HG03442 (cell line): ENCODE results near the gene PRRG1.
"Not testable (repeated sequence)": the region's sequence is repeated elsewhere in the genome, so short reads cannot be mapped to it uniquely, and the experiment has no call there.

ENCODE experiments used
- ATAC-seq: cut with Tn5 transposase; IDR thresholded peaks from one replicate; pipeline ENCODE4 v1.9.1; 2021; ENCODE audit warnings: mild to moderate bottlenecking, moderate library complexity; ENCODE audit not compliant: unreplicated experiment

The PRRG1 gene

GRCh38 chrX:37349221-37350033 lies at the start of gene PRRG1:
TSS of gene PRRG1 (plus strand) at chrX:37349364. CDS start at chrX:37406250, 56,886 bp downstream.
- ATAC-seq = no peak

DNA sequence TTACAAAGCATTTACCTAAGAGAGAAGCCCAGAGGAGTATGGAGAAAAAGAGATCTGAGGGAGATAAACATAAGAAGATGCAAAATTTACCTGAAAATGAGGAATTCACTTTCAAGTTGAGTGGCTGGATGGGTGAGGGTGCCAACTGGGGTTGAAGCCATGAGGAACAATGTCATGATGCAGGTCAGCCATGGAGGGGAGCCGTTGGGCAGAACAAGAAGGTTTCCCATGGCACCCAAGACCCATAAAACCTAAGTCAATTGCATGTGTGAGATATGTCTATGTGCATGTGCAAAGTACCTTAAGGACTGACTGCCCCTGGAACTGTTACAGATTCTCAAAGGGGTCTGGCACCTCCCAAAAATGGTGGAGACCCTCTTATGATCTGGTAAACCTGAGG lies 46.6 kb upstream of the PRRG1 start:
- ATAC-seq = no peak

DNA sequence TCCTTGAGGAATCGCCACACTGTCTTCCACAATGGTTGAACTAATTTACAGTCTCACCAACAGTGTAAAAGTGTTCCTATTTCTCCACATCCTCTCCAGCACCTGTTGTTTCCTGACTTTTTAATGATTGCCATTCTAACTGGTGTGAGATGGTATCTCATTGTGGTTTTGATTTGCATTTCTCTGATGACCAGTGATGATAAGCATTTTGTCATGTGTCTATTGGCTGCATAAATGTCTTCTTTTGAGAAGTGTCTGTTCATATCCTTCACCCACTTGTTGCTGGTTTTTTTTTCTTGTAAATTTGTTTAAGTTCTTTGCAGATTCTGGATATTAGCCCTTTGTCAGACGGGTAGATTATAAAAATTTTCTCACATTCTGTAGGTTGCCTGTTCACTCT lies 43.9 kb upstream of the PRRG1 start:
- ATAC-seq = not testable (repeated sequence)

- no peak for ATAC-seq
Measured at GRCh38 chrX:37314531-37314930, 34.6 kb upstream of the PRRG1 start.

DNA sequence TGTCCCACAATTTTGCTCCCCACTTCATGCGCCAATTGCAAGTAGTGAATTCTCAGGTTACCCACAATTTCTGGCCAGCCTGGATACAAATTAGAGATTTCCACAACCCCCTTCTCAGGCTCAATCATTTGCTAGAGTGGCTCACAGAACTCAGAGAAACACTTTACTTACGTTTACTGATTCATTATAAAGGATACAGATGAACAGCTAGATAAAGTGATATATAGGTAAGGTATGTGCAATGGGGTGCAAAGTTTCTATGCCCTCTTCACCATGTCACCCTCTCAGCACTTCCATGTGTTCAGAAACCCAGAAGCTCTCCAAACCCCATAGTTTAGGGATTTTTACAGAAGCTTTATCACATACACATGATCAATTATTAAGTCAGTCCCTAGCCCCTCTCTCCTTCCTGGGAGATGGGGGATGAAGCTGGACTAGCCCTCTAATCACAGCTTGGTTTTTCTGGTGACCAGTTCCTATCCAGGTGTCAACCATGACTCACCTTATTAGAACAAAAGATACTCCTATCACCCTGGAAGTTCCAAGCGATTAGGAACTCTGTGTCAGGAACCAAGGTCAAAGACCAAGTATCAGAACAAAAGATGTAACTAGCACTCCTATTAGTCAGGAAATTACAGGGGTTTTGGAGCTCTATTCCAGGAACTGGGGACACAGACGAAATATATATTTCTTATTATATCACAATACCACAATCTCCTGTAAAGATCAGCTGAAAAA lies 33.5 kb upstream of the PRRG1 start:
- no peak for ATAC-seq

- ATAC-seq = no peak
Measured at GRCh38 chrX:37320541-37321203, 28.5 kb upstream of the PRRG1 start.

DNA sequence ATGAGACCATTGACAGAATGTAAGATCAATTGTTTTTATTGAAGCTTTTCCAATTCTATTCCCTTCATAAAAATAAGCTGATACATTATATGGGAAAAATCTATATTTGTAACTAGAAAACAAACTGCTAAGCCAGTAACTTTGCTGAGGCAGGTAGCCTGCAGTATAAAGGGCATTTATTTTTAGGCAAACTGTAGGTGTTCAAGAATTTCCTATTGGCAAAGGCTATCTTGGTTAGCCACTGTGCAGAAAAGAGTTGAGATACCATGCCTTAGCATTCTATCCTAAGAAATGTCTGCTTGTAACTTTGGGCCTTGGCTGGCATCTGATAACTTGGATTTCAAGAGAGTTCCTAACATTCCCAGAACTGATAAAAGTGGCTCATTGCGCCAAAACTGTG lies 18.5 kb upstream of the PRRG1 start:
- ATAC-seq = no peak

GRCh38 chrX:37331546-37331945 lies 17.6 kb upstream of the PRRG1 start:
- no peak for ATAC-seq

DNA sequence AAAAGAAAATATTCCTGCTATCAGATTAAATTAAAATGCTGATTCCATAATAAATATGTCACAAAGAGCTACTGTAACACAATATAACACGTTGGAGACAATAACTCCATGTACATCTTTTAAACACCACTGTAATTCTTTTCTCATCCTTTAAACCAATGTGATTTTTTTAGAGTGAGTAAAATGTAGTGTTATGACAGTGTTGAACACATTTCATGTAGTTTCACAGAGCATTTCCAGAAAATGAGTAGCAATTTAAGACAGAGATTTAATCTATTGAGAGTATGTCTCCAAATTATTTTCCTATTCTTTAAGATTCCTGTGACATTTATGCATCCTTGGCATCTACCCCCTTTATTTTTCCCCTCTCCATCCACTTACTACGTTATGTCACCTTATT lies 17.1 kb upstream of the PRRG1 start:
- no peak for ATAC-seq

DNA sequence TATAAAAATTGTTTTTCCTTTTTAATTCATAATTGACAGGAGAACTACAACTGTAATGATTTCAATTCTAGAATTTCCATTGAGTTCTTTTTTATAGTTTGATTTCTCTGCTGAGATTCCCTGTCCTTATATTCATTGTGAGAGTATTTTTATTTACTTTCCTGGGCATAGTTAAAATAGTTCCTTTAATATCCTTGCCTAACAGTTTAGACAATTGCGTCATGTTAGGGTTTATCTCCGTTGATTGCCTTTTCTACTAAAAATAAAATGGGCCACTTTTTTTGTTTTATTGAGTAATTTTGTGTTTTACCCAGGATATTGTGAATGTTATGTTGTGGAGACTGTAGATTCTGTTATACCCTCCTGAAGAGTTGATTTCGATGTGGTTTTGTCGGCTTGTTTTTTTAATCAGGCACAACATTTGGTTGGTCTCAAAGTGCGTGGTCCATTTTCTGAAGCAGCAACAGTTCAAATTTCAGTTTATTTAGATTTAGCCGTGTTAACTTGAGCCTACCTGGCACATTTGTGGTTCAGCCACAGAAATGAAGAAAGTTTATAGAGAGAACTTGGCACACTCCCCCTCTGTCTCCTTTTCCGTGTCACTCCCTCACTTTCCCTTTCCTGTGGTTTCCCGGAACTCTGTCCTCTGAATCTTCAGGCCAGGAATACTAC lies 16.0 kb upstream of the PRRG1 start:
- no peak for ATAC-seq

DNA sequence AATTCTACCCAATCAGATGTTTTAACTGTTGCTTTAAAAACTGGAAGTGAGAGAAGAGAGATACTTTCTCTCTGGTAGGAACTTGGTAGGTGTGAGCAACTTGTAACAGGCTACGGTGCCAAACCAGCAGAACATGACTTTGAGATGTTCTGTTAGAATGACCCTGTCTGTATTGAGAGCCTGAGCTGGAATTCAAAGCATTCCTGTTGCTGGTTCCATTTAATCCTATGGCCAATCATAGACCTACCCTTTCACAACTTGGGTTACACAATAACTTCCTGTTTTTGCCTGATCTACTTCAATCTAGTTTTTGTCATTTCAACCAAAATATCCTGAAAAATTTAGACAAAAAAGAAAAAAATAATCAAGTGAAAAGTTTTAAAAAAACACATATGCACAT lies 1.7 kb upstream of the PRRG1 start:
- no peak for ATAC-seq

DNA sequence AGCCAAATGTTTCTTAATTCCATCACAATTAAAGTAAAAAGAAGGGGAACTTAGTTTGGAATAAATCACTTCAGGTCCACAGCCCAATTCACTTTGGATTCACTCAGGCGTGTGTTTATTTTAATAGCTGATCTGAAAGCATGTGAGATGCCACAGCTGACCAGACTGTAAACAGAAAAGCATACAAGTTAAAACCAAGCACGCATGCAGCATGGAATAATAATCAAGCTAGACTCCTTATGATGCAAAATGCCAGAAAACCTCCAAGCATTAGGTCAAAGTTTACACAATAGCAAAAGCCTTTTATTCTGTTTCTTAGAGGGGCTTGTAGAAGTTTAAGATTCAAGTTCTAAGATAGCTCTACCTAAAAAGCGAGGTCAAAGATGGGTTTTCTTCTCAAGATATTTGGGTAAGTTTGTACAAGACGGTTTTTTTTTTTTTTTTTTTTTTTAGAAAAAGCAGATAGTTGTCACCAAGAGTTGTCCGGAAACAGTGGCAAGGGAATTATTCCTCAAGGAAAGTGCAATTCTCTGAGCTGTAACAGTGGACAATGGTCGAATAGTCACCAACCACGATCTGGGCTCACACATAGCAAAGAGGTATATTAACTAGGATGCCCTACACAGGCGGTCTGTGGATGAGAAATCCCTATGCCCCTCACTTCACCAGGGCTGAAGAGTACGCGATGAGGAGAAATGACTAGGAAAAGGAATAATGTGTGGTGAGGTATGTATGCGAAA lies 763 bp upstream of the PRRG1 start:
- ATAC-seq = no peak

DNA sequence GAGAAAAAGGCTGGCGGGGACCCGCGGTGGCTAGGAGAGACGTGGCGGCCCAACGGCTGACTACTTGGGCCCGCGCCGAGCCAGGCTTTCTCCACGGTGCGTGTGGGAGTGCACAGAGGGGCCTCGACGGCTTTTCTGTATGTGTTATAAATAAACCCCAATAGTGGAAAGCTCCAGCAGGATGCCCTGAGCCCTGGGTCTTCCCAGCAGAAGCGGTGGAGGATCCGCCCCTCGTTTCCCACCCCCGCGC lies 268 bp upstream of the PRRG1 start:
- no peak for ATAC-seq

- no peak for ATAC-seq
Measured at GRCh38 chrX:37350034-37350365, 836 bp downstream of the PRRG1 start.

- ATAC-seq = no peak
Measured at GRCh38 chrX:37353646-37354045, 4.5 kb downstream of the PRRG1 start.

DNA sequence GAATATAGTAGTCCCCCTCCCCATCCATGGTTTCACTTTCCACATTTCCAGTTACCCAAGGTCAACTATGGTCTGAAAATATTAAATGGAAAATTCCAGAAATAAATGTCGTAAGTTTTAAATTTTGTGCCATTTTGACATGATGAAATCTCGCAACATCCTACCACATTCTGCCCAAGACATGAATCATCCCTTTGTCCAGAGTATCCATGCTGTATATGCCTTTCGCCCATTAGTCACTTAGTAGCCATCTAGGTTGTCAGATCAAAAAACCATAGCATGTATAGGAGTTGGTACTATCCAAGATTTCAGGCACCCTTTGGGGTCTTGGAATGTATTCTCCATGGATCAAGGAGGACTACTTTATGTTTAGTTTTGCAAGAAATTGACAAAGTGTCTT lies 8.3 kb downstream of the PRRG1 start:
- no peak for ATAC-seq

GRCh38 chrX:37361596-37361995 lies 12.4 kb downstream of the PRRG1 start:
- ATAC-seq = no peak

DNA sequence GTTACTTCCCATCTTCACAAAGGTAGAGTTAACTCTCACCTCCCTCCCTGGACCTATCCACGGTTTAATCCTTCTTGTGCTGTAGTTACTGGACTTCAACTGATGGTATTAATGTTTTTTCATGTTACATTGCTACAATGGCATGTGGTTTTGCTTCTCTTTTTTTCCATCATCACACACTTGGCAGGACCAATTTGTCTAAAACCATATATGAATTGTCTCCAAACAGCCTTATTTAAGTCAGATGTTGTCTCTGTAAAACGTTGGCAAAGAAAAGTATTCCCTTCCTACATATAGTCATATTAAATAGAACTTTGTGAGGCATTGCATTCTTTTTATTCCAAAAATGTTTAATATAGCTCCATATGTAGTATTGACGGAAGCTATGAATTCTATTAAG lies 15.5 kb downstream of the PRRG1 start:
- ATAC-seq = no peak

DNA sequence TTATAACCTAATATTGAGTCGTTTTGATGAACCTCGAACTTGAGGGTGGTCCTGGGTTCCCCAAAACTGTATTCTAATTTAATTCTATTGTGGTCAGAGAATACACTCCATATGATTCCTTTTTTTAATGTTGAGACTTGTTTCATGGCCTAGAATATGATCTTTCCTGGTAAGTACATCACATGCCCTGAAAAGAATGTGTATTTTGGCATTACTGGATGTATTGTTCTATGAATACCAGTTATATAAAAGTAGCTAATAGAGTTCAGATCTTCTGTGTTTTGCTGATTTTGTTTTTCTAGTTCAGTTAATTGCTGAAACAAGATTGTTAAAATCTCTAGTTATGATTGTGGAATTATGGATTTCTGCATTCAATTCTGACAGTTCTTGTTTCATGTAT lies 18.8 kb downstream of the PRRG1 start:
- no peak for ATAC-seq

GRCh38 chrX:37370499-37371141 lies 21.5 kb downstream of the PRRG1 start:
- no peak for ATAC-seq

GRCh38 chrX:37371578-37371991 lies 22.4 kb downstream of the PRRG1 start:
- ATAC-seq = no peak
